ENCODE data around the gene SLC12A1. TPM values are rescaled to one million over a fixed set of nuclear protein-coding genes. Genes with fewer than 3 reads are reported as not detected.
A peak's percentile ranks its signal among the peaks of the same experiment; 100 is the strongest.

SLC12A1 gene
- polyA plus RNA-seq, 4 donors = 346 to 671 (median 502) TPM

- no peak for DNase-seq (ENCODE audit: low read depth in 4 of 4, low spot score in 3 of 4)
Observed at GRCh38 chr15:48340111-48340510, 134.0 kb downstream of the SLC12A1 start.

GRCh38 chr15:48343865-48344264 is 137.8 kb downstream of the SLC12A1 start:
- no peak for DNase-seq (ENCODE audit: low read depth in 4 of 4, low spot score in 3 of 4)

- DNase-seq (ENCODE audit: low read depth in 4 of 4, low spot score in 3 of 4) = no peak
Observed at GRCh38 chr15:48345516-48345915, 139.4 kb downstream of the SLC12A1 start.

- DNase-seq (ENCODE audit: low read depth in 4 of 4, low spot score in 3 of 4) = peak in 2 of 4 donors; percentile 49 to 50
Observed at GRCh38 chr15:48352474-48353072, 146.5 kb downstream of the SLC12A1 start.

Other genes with a start within 250 kb of the SLC12A1 start
- under 1 TPM; 0.17 to 0.93 (median 0.49) TPM for gene SLC24A5, start 85.3 kb upstream of the SLC12A1 start, polyA plus RNA-seq (ENCODE audit: insufficient read length in 4 of 4)
- 100 to 1,000 TPM in 1 of 4 donors, 10 to 100 TPM in 3; 83.5 to 103 (median 92.7) TPM for gene MYEF2, start 28.0 kb upstream of the SLC12A1 start, polyA plus RNA-seq (ENCODE audit: insufficient read length in 4 of 4)
- gene CTXN2, start 14.6 kb upstream of the SLC12A1 start, polyA plus RNA-seq (ENCODE audit: insufficient read length in 4 of 4) = under 1 TPM in 2 of 4 donors, not detected in 2; 0.05 to 0.18 TPM
- gene DUT, start 125.1 kb downstream of the SLC12A1 start, polyA plus RNA-seq (ENCODE audit: insufficient read length in 4 of 4) = 100 to 1,000 TPM; 162 to 178 (median 168) TPM

All from right renal pelvis (tissue), 4 donors.